Measurements from ENCODE around the gene GDE1. TPM values are rescaled to one million over a fixed set of nuclear protein-coding genes. Genes with fewer than 3 reads are reported as not detected.

GDE1 gene
- total and polyA plus RNA-seq, 11 donors, result 53.3 to 134 (median 95.4) TPM

DNA sequence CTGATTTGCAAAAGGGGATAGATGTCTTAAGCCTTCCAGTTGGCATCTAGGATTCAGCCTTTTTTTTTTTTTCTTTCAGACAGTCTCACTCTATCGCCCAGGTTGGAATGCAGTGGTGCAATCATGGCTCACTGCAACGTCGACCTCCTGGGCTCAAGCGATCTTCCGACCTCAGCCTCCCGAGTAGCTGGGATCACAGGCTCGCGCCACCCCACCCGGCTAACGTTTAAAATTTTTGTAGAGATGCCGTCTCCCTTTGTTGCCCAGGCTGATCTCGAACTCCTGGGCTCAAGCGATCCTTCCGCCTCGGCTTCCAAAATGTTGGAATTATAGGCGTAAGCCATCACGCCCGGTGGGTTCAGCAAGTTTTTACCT, 1.3 kb upstream of the GDE1 start:
- ATAC-seq (no peak), DNase-seq (no peak)
- Histone ChIP-seq H3K27me3 (no peaks in the 10 kb centered on the region), H3K4me1 (peaks cover 4 to 57% (median 36%) of the 10 kb centered on the region in 12 donors), H3K9me3 (no peaks in the 10 kb centered on the region), H3K4me3 (peak overlapping the region in 8 of 12 donors; percentile 66 to 97 (median 91)), H3K36me3 (peaks cover 0 to 7% (median 5%) of the 10 kb centered on the region in 9 donors), H3K27ac (peak overlapping the region in 2 of 12 donors; percentile 66 to 68)
- WGBS, 4 donors, result 71 to 74% (median 72%) methylated on average over 18 of the region's 18 CpGs
- intact Hi-C loops (cut with DNase I), result loop anchor here in 2 of 10 donors (2.0 to 10.0 kb wide), 3 partner anchors 32 to 458 kb away; partner anchors contain the start of genes VPS35L (in 2 of the 2) and COQ7 (in 1 of the 2)
- TF ChIP-seq CTCF (IDR thresholded peaks at IDR 0.05), result no peak
- no peak for TF ChIP-seq POLR2A (IDR thresholded peaks at IDR 0.05)

- no peak for TF ChIP-seq CTCF (IDR thresholded peaks at IDR 0.05)
- TF ChIP-seq POLR2A (IDR thresholded peaks at IDR 0.05), result no peak
- 90 to 100% (median 97%) methylated on average over 2 of the region's 2 CpGs for WGBS, 4 donors
- intact Hi-C loops (cut with DNase I), result loop anchor here in 2 of 10 donors (2.0 to 10.0 kb wide), 3 partner anchors 32 to 458 kb away; partner anchors contain the start of genes VPS35L (in 2 of the 2) and COQ7 (in 1 of the 2)
- Histone ChIP-seq H3K27ac (peak overlapping the region in 2 of 12 donors; percentile 95), H3K36me3 (peaks cover 0 to 3% (median 1%) of the 10 kb centered on the region in 9 donors), H3K4me3 (no peak overlapping the region), H3K9me3 (no peaks in the 10 kb centered on the region), H3K27me3 (no peaks in the 10 kb centered on the region), H3K4me1 (peaks cover 4 to 61% (median 36%) of the 10 kb centered on the region in 12 donors)
- no peak for DNase-seq
- no peak for ATAC-seq
These were observed 862 bp upstream of the GDE1 start for GRCh38 chr16:19522760-19523159.

- Histone ChIP-seq H3K4me3 (peak overlapping the region in 9 of 12 donors; percentile 74 to 95 (median 80)), H3K27me3 (no peaks in the 10 kb centered on the region), H3K9me3 (no peaks in the 10 kb centered on the region), H3K36me3 (peaks cover 0 to 3% (median 0%) of the 10 kb centered on the region in 9 donors), H3K27ac (peak overlapping the region; percentile 20 to 95 (median 87)), H3K4me1 (peaks cover 4 to 65% (median 37%) of the 10 kb centered on the region in 12 donors)
- ATAC-seq, result no peak
- intact Hi-C loops (cut with DNase I), result loop anchor here in 2 of 10 donors (2.0 to 10.0 kb wide), 3 partner anchors 32 to 458 kb away; partner anchors contain the start of genes VPS35L (in 2 of the 2) and COQ7 (in 1 of the 2)
- 31 to 37% (median 34%) methylated on average over 5 of the region's 5 CpGs for WGBS, 4 donors
- no peak for DNase-seq
- no peak for TF ChIP-seq CTCF (IDR thresholded peaks at IDR 0.05)
- TF ChIP-seq POLR2A (IDR thresholded peaks at IDR 0.05), result no peak
These were observed 467 bp upstream of the GDE1 start for GRCh38 chr16:19522397-19522732.

GRCh38 chr16:19520861-19521331, 1.0 kb downstream of the GDE1 start:
- Histone ChIP-seq H3K4me3 (peak overlapping the region; percentile 60 to 95 (median 80)), H3K9me3 (no peaks in the 10 kb centered on the region), H3K27me3 (no peaks in the 10 kb centered on the region), H3K4me1 (peaks cover 4 to 74% (median 37%) of the 10 kb centered on the region in 12 donors), H3K36me3 (peaks cover 0 to 18% (median 11%) of the 10 kb centered on the region in 9 donors), H3K27ac (peak overlapping the region in 11 of 12 donors; percentile 84 to 95 (median 87))
- TF ChIP-seq POLR2A (IDR thresholded peaks at IDR 0.05) (no peak), CTCF (IDR thresholded peaks at IDR 0.05) (no peak)
- intact Hi-C loops (cut with DNase I), result loop anchor here in 2 of 10 donors (5.0 to 10.0 kb wide), 2 partner anchors 36 to 456 kb away; partner anchors contain the start of genes COQ7 (in 1 of the 2) and VPS35L (in 1 of the 2)
- ATAC-seq (no peak), DNase-seq (no peak)
- WGBS, 4 donors, result 4 to 8% (median 7%) methylated on average over 8 of the region's 8 CpGs
